ENCODE measurements around the gene NPR2. TPM values are rescaled to one million over a fixed set of nuclear protein-coding genes. Genes with fewer than 3 reads are reported as not detected.

The NPR2 gene
- total RNA-seq, 1 experiment from 2014 or later: 10.1 TPM

GRCh38 chr9:35771534-35771933, 19.9 kb upstream of the NPR2 start:
- Mint-ChIP-seq H3K4me1 (peaks cover 18% of the 10 kb centered on the region), H3K4me3 (no peak overlapping the region), H3K27ac (no peak overlapping the region), H3K27me3 (ENCODE audit: low read depth) (no peaks in the 10 kb centered on the region), H3K36me3 (no peaks in the 10 kb centered on the region), H3K9me3 (no peaks in the 10 kb centered on the region)
- CTCF ChIA-PET: interaction anchor here (0.6 to 3.3 kb wide), 4 partner anchors 11 to 131 kb away, joined by 3 to 18 read pairs (median 3); no protein-coding TSS in a partner anchor
- DNase-seq (ENCODE audit: low spot score): no peak
- no peak for TF ChIP-seq MAX (CRISPR knock-in tag; IDR thresholded peaks at IDR 0.05)
- TF ChIP-seq ZNF263 (CRISPR knock-in tag; IDR thresholded peaks at IDR 0.05; ENCODE audit: low read depth): no peak
- TF ChIP-seq MYBL2 (CRISPR knock-in tag; IDR thresholded peaks at IDR 0.05): no peak
- no peak for TF ChIP-seq IRF1 (CRISPR knock-in tag; IDR thresholded peaks at IDR 0.05)
- TF ChIP-seq JAZF1 (CRISPR knock-in tag; IDR thresholded peaks at IDR 0.05): no peak
- TF ChIP-seq NFYB (CRISPR knock-in tag; conservative IDR thresholded peaks at IDR 0.05; ENCODE audit: low read depth): no peak
- no peak for ATAC-seq
- POLR2A ChIA-PET: interaction anchor here (1.4 kb wide), 1 partner anchor 15 kb away, joined by 6 read pairs; no protein-coding TSS in a partner anchor

- ChIA-PET CTCF (interaction anchor here (0.8 to 3.3 kb wide), 4 partner anchors 18 to 161 kb away, joined by 3 to 18 read pairs (median 3); no protein-coding TSS in a partner anchor), POLR2A (no interaction called here)
- TF ChIP-seq GRHL2 (CRISPR knock-in tag; IDR thresholded peaks at IDR 0.05; ENCODE audit: insufficient replicate concordance, severe bottlenecking) (no peak), PREB (CRISPR knock-in tag; IDR thresholded peaks at IDR 0.05; ENCODE audit: borderline replicate concordance) (no peak), CREB1 (CRISPR knock-in tag; IDR thresholded peaks at IDR 0.05) (no peak), NR2C2 (CRISPR knock-in tag; IDR thresholded peaks at IDR 0.05) (no peak), AFF4 (CRISPR knock-in tag; IDR thresholded peaks at IDR 0.05; ENCODE audit: borderline replicate concordance) (no peak), NFATC4 (CRISPR knock-in tag; IDR thresholded peaks at IDR 0.05) (no peak), CTCF (IDR thresholded peaks at IDR 0.05) (no peak), ATF6 (CRISPR knock-in tag; IDR thresholded peaks at IDR 0.05) (no peak), OVOL2 (CRISPR knock-in tag; IDR thresholded peaks at IDR 0.05; ENCODE audit: borderline replicate concordance) (no peak), SP1 (CRISPR knock-in tag; conservative IDR thresholded peaks at IDR 0.05) (no peak), HMGXB4 (CRISPR knock-in tag; IDR thresholded peaks at IDR 0.05) (no peak)
- H3K9me3 Mint-ChIP-seq: no peaks in the 10 kb centered on the region
- no peak for ATAC-seq
- no peak overlapping the region for H3K27ac Mint-ChIP-seq
- no peaks in the 10 kb centered on the region for H3K27me3 Mint-ChIP-seq (ENCODE audit: low read depth)
- DNase-seq (ENCODE audit: low spot score): no peak
- peaks cover 18% of the 10 kb centered on the region for H3K4me1 Mint-ChIP-seq
- no peaks in the 10 kb centered on the region for H3K36me3 Mint-ChIP-seq
- H3K4me3 Mint-ChIP-seq: no peak overlapping the region
Observed at GRCh38 chr9:35771943-35772342, 19.4 kb upstream of the NPR2 start.

Data from WTC11 (cell line).